Activated T-cell treated with anti-CD3 and anti-CD28 coated beads for 1 hour (primary cell): Measurements from ENCODE around the gene ID3.

ENCODE experiments used
- DNase-seq: peaks from one replicate; pipeline ENCODE4 v3.0.0-alpha.2; 2020; ENCODE audit warnings: low read depth

ID3 gene

GRCh38 chr1:23565776-23566175 is 6.5 kb upstream of the ID3 start:
- DNase-seq: no peak

GRCh38 chr1:23564529-23565122 is 5.3 kb upstream of the ID3 start:
- no peak for DNase-seq

GRCh38 chr1:23563755-23564374 is 4.6 kb upstream of the ID3 start:
- no peak for DNase-seq

- no peak for DNase-seq
Measured at GRCh38 chr1:23563003-23563402, 3.7 kb upstream of the ID3 start.

- no peak for DNase-seq
Measured at GRCh38 chr1:23562137-23562876, 3.0 kb upstream of the ID3 start.

DNA sequence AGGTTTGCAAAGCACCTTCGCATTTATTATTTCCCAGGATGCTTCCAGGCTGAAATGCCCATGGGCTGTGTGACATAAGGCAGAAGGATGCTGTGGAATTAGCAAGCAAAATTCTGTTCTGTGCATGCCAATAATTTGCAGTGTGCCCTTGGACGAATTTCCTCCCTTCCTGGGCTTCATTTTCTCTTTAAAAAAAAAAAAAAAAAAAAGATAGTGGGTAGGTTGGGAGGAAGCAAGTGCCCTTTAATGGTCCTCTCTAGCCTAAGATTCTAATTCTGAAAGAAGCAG is 2.5 kb upstream of the ID3 start:
- no peak for DNase-seq

GRCh38 chr1:23561076-23561812 is 1.9 kb upstream of the ID3 start:
- DNase-seq: no peak

- DNase-seq: no peak
Measured at GRCh38 chr1:23559985-23560741, 862 bp upstream of the ID3 start.

- DNase-seq: no peak
Measured at GRCh38 chr1:23558872-23559135, 497 bp downstream of the ID3 start.

- peak; percentile 32 for DNase-seq
Measured at GRCh38 chr1:23558140-23558871, 995 bp downstream of the ID3 start.

DNA sequence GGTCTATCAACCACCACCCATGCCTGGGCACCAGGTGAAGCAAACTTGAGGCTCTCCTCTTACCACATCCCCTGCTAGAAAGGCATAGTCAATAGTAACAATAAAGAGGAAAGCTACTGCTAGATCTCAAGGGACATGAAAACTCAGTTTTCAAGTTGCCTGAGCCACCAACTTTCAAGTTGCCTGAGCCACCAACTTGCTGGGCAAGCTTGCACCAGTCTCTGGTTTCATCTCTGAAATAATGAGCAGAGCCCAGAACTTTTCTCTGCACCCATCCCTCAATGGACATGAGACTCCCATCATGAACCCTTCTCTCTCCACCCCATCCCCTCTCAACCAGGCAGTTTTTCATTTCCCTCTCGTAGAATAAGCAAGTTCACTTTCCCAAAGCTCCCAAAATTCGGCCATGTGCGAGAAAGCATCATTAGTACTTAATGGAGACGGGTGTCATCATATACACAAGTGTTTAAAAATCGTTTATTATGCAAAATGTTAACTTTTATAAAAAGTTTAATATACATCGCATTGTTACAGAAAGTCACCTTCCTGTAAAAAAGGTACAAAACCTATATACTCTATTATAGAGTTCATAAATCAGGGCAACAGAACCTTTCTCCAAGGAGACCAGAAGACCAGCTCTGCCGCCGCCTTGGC is 1.7 kb downstream of the ID3 start:
- DNase-seq: no peak

DNA sequence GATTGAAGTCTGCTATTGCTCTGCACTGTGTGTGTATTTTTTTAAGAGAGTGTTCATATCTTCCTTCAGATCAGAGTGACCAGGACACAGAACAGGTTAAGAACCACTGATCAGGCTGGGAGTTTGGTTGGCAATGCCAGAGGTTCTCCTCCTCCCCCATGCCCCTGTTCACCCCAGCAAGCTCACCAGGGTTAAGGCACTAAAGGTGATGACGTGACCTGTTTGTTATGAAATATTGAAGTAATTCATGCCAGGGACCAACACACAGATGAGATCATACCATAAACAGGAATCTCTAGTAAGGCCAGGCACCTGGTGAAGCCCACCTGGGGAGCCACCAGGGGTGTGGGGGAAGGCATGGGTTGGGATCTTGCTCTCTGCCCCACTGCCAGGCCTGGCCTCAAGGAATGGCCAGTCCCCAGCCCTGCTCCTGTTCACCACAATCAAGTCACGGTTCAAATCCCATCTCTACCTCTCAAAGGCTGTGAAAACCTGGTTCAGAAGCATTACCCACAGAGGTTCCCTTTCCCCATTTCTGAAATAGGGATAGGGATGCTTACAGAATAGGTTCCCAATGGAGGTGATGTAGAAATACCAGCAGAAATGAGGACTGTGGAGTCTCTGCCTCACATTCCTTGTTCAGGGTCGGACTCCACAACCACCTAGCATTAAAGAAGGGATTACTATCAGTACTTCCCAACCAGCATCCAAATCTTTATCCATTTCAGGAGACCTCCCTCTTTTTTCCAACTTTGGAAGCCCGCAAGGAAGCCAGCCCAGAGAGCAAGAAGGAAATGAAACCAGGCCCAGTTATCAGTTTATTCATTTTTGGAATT is 2.4 kb downstream of the ID3 start:
- DNase-seq: no peak

DNA sequence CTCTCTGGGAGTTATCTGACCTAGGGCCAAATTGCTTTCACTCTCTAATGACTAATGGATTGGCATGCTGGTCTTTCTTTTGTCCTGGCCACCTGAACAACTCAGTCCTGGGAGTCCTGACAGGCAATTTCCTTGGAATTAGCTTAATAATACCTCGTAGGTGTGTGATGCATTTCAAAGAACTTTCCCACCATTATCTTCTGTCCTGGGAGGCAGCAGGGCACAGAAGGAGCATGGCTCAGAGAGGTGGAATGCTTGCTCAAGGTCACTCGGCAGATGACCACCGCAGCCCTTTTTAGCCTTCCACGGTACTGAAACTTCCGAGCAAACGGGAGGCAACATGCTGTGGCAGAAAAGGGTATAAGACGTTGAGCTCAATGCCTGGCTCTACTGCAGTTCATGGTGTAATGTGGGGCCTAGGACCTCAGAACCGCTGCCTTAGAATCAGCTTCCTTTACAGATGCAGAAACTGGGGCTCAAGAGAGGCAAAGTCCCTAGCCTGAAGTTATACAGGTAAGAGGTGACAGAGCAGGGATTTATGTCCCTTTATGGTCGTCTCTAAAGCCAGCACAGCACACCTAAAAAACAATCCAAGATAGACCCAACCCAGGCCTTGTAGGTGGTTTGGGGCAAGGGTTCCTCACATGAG is 3.2 kb downstream of the ID3 start:
- DNase-seq: no peak

GRCh38 chr1:23555270-23555985 is 3.9 kb downstream of the ID3 start:
- DNase-seq: no peak

GRCh38 chr1:23554481-23555269 is 4.6 kb downstream of the ID3 start:
- peak; percentile 71 for DNase-seq

- DNase-seq: no peak
Measured at GRCh38 chr1:23554127-23554480, 5.2 kb downstream of the ID3 start.

- DNase-seq: no peak
Measured at GRCh38 chr1:23553231-23554126, 5.8 kb downstream of the ID3 start.

GRCh38 chr1:23551849-23552248 is 7.5 kb downstream of the ID3 start:
- no peak for DNase-seq
